ENCODE measurements around the gene COLEC12. TPM values are rescaled to one million over a fixed set of nuclear protein-coding genes. Genes with fewer than 3 reads are reported as not detected.

The COLEC12 gene
- total and polyA plus RNA-seq, 2 experiments from 2014 or later: 23.2 to 28.3 TPM

DNA sequence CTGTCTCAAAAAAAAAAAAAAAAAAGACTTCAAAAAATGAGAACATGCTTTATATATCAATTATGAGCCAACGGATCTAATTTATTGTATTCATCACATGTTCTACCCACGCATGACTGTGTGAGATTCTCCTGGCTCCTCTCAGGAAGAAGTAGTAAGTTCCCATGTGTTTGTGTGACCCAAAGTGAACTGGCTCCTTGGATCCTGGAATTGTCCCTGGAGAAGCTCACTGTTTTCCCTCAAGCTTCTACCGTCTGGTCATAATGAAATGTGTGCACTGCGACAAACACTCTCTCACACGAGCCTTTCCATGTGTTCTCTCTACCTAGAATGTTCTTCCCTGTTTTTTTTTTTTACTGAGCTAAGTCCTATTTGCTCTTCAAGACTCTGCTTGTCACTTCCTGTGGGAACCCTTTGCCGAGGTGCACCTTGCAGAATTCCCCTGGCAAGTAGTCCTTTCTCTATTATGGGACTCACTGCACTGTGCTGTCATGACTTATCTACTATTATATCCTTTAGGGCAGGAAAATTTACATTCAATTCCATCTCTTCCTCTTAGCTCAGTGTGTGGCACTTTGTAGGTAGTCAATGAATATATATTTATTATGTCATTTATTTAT lies 149.4 kb downstream of the COLEC12 start:
- WGBS (ENCODE audit: low lambda C conversion rate, missing lambda C conversion rate): 96% methylated on average over 6 of the region's 6 CpGs
- Histone ChIP-seq H3K4me2 (no peak overlapping the region), H3K4me1 (ENCODE audit: insufficient read depth) (peaks cover 19% of the 10 kb centered on the region)

GRCh38 chr18:346600-346999 lies 153.9 kb downstream of the COLEC12 start:
- no peaks in the 10 kb centered on the region for H3K4me1 ChIP-seq (ENCODE audit: insufficient read depth)
- no peaks in the 10 kb centered on the region for H3K9me2 ChIP-seq (replicated peaks; ENCODE audit: insufficient read depth)
- H3K9me3 ChIP-seq (ENCODE audit: low read depth): no peaks in the 10 kb centered on the region
- no peak overlapping the region for H3K4me3 ChIP-seq
- H3K79me2 ChIP-seq: no peaks in the 10 kb centered on the region
- 93% methylated on average over 10 of the region's 10 CpGs for WGBS (ENCODE audit: low lambda C conversion rate, missing lambda C conversion rate)
- H3K27me3 ChIP-seq: no peaks in the 10 kb centered on the region
- no peak overlapping the region for H2AFZ ChIP-seq
- TF ChIP-seq EZH2 (IDR thresholded peaks at IDR 0.05; ENCODE audit: borderline replicate concordance) (no peak), EZH2phosphoT487 (IDR thresholded peaks at IDR 0.05; ENCODE audit: low read depth, severe bottlenecking, unreplicated experiment) (no peak)
- TF ChIP-seq, protein P1, sequence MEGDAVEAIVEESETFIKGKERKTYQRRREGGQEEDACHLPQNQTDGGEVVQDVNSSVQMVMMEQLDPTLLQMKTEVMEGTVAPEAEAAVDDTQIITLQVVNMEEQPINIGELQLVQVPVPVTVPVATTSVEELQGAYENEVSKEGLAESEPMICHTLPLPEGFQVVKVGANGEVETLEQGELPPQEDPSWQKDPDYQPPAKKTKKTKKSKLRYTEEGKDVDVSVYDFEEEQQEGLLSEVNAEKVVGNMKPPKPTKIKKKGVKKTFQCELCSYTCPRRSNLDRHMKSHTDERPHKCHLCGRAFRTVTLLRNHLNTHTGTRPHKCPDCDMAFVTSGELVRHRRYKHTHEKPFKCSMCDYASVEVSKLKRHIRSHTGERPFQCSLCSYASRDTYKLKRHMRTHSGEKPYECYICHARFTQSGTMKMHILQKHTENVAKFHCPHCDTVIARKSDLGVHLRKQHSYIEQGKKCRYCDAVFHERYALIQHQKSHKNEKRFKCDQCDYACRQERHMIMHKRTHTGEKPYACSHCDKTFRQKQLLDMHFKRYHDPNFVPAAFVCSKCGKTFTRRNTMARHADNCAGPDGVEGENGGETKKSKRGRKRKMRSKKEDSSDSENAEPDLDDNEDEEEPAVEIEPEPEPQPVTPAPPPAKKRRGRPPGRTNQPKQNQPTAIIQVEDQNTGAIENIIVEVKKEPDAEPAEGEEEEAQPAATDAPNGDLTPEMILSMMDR (IDR thresholded peaks at IDR 0.05; ENCODE audit: poor library complexity): no peak
- DNase-seq (ENCODE audit: low spot score): no peak
- H3K36me3 ChIP-seq (replicated peaks; ENCODE audit: insufficient read depth, low read depth): no peaks in the 10 kb centered on the region
- no peak overlapping the region for H3K27ac ChIP-seq
- H4K20me1 ChIP-seq (ENCODE audit: insufficient read depth, poor library complexity, severe bottlenecking): no peaks in the 10 kb centered on the region
- H3K4me2 ChIP-seq: no peak overlapping the region

More for the DNA sequence above, 149.4 kb downstream of the COLEC12 start:
- TF ChIP-seq, protein P1 (IDR thresholded peaks at IDR 0.05; ENCODE audit: poor library complexity): no peak
- TF ChIP-seq EZH2phosphoT487 (IDR thresholded peaks at IDR 0.05; ENCODE audit: low read depth, severe bottlenecking, unreplicated experiment) (no peak), EZH2 (IDR thresholded peaks at IDR 0.05; ENCODE audit: borderline replicate concordance) (no peak)
- H3K27me3 ChIP-seq: no peaks in the 10 kb centered on the region
- no peaks in the 10 kb centered on the region for H3K36me3 ChIP-seq (replicated peaks; ENCODE audit: insufficient read depth, low read depth)
- H2AFZ ChIP-seq: no peak overlapping the region
- no peaks in the 10 kb centered on the region for H4K20me1 ChIP-seq (ENCODE audit: insufficient read depth, poor library complexity, severe bottlenecking)
- DNase-seq (ENCODE audit: low spot score): no peak
- no peaks in the 10 kb centered on the region for H3K9me3 ChIP-seq (ENCODE audit: low read depth)
- H3K4me3 ChIP-seq: no peak overlapping the region
- H3K27ac ChIP-seq: no peak overlapping the region
- H3K9me2 ChIP-seq (replicated peaks; ENCODE audit: insufficient read depth): no peaks in the 10 kb centered on the region
- H3K79me2 ChIP-seq: no peaks in the 10 kb centered on the region

DNA sequence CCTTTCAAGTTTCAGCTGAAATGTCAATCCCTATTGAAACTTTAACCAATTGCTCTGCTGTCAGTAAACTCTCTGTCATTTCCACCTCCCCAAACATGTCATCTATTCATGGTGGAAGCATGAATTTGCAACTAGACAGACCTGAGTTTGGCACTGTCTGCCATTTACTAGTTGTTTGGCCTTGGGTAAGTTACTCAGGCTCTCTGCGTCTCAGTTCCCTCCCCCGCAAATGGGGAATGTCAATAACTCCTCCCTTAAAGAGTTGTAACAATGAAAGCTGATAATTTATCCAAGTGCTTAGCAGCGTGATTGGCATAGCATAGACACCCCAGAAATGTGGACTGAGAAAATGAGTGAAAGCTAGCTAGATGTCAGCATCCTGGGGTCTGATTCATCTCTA lies 159.4 kb downstream of the COLEC12 start:
- Histone ChIP-seq H2AFZ (no peak overlapping the region), H3K4me1 (ENCODE audit: insufficient read depth) (no peaks in the 10 kb centered on the region), H3K79me2 (no peaks in the 10 kb centered on the region), H3K36me3 (replicated peaks; ENCODE audit: insufficient read depth, low read depth) (no peaks in the 10 kb centered on the region), H3K4me2 (no peak overlapping the region), H3K4me3 (no peak overlapping the region), H3K27ac (no peak overlapping the region), H3K9me2 (replicated peaks; ENCODE audit: insufficient read depth) (no peaks in the 10 kb centered on the region), H3K27me3 (no peaks in the 10 kb centered on the region), H3K9me3 (ENCODE audit: low read depth) (no peaks in the 10 kb centered on the region), H4K20me1 (ENCODE audit: insufficient read depth, poor library complexity, severe bottlenecking) (no peaks in the 10 kb centered on the region)
- TF ChIP-seq, protein P1 (IDR thresholded peaks at IDR 0.05; ENCODE audit: poor library complexity): no peak
- TF ChIP-seq EZH2 (IDR thresholded peaks at IDR 0.05; ENCODE audit: borderline replicate concordance) (no peak), EZH2phosphoT487 (IDR thresholded peaks at IDR 0.05; ENCODE audit: low read depth, severe bottlenecking, unreplicated experiment) (no peak)
- no peak for DNase-seq (ENCODE audit: low spot score)
- 75% methylated on average over 3 of the region's 3 CpGs for WGBS (ENCODE audit: low lambda C conversion rate, missing lambda C conversion rate)
